Measurements from ENCODE around the gene MRPL39.

MRPL39 gene

DNA sequence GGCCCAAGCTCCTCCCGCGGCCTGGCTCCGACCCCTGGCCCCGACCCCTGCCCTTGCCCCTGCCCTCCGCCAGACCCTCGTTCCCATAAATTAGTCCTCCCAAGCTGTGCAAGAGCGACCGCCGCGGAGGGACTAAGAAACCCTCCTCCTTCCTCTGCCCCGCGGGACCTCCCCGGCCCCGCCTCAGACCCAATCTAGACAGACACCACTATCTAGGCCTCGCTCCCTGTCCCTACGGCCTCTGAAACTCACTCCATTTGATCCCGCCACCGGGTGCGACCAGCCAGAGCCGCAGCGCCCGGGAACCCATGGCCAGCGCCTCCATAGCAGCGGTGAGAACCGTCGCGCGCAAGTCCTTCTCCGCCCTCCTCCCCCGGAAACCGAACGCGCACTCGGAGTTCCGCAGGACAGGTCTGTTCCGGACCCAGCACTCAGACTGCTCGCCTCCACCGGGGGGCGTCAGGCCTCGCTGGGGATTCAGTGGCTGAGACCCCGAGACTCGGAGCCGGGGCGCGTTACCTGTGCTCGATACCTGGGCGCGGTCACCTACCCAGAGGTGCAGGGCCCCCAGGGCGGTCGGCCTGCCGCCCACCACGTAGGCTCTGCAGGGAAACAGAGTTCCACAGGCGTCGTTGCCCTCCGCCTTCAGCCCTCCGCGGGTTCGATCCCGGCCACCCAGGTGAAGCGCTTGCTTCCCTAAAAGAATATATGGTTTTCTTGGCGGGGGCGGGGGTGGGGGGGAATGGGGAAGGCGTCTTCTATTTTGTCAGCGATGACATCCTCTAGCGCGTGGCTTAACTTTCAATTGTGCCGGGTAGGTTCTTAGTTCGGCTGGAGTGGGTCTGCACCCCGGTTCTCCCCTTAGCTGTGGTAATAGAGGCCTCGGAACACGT lies at the start of gene MRPL39:
Gene MRPL39 (minus strand): TSS at position 331 of the 893 bp plus-strand sequence. CDS start 6 bp downstream, at position 325.
- Histone ChIP-seq H3K36me3 (ENCODE audit: control insufficient read depth, insufficient read depth, low read length) (peaks cover 4% of the 10 kb centered on the region), H3K27me3 (replicated peaks; ENCODE audit: control insufficient read depth, insufficient read depth, low read length) (no peaks in the 10 kb centered on the region), H3K4me3 (replicated peaks; ENCODE audit: low read depth, low read length) (peak within 1 kb of the TSS; percentile 93)
- TF ChIP-seq, protein P1, sequence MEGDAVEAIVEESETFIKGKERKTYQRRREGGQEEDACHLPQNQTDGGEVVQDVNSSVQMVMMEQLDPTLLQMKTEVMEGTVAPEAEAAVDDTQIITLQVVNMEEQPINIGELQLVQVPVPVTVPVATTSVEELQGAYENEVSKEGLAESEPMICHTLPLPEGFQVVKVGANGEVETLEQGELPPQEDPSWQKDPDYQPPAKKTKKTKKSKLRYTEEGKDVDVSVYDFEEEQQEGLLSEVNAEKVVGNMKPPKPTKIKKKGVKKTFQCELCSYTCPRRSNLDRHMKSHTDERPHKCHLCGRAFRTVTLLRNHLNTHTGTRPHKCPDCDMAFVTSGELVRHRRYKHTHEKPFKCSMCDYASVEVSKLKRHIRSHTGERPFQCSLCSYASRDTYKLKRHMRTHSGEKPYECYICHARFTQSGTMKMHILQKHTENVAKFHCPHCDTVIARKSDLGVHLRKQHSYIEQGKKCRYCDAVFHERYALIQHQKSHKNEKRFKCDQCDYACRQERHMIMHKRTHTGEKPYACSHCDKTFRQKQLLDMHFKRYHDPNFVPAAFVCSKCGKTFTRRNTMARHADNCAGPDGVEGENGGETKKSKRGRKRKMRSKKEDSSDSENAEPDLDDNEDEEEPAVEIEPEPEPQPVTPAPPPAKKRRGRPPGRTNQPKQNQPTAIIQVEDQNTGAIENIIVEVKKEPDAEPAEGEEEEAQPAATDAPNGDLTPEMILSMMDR (IDR thresholded peaks at IDR 0.05; ENCODE audit: insufficient read depth, low read length, poor library complexity, severe bottlenecking) = peak; percentile 92
- peak; percentile 92 for DNase-seq (ENCODE audit: extremely low read depth, insufficient read length)

DNA sequence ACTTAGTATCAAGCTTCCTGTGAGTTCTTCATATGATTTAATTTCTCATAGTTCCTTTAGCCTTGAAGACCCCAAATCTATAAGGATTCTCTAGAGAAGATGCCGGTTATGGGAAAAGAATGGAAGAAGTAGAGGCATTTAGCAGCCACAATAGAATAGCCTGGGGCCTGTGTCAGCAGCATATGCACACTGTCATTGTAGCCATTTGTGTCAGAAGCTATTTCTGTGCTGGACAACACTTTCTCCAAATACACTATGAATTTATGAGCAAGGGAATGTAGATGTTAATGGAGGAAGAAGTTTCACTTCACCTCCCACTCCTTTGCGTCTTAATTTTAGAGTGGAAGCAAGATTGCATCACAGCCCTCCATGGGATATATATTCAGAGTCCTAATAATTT lies 49.1 kb upstream of the MRPL39 start:
- Histone ChIP-seq H3K27me3 (replicated peaks; ENCODE audit: control insufficient read depth, insufficient read depth, low read length) (no peaks in the 10 kb centered on the region), H3K36me3 (ENCODE audit: control insufficient read depth, insufficient read depth, low read length) (no peaks in the 10 kb centered on the region), H3K4me3 (replicated peaks; ENCODE audit: low read depth, low read length) (no peak overlapping the region)
- no peak for DNase-seq (ENCODE audit: extremely low read depth, insufficient read length)
- TF ChIP-seq, protein P1 (IDR thresholded peaks at IDR 0.05; ENCODE audit: insufficient read depth, low read length, poor library complexity, severe bottlenecking) = no peak

DNA sequence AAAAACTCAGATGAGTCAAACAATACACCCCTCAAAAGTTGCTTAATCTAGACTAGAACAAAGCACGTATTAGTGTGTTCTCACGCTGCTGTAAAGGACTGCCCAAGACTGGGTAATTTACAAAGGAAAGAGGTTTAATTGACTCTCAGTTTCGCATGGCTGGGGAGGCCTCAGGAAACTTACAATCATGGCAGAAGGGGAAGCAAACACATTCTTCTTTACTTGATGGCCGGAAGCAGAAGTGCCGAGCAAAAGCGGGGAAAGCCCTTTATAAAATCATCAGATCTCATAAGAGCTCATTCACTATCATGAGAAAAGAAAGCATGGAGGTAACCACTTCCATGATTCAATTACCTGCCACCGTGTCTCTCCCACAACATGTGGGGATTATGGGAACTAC lies 41.9 kb upstream of the MRPL39 start:
- TF ChIP-seq, protein P1 (IDR thresholded peaks at IDR 0.05; ENCODE audit: insufficient read depth, low read length, poor library complexity, severe bottlenecking) = no peak
- DNase-seq (ENCODE audit: extremely low read depth, insufficient read length) = no peak
- no peaks in the 10 kb centered on the region for H3K27me3 ChIP-seq (replicated peaks; ENCODE audit: control insufficient read depth, insufficient read depth, low read length)
- no peak overlapping the region for H3K4me3 ChIP-seq (replicated peaks; ENCODE audit: low read depth, low read length)
- H3K36me3 ChIP-seq (ENCODE audit: control insufficient read depth, insufficient read depth, low read length) = no peaks in the 10 kb centered on the region

DNA sequence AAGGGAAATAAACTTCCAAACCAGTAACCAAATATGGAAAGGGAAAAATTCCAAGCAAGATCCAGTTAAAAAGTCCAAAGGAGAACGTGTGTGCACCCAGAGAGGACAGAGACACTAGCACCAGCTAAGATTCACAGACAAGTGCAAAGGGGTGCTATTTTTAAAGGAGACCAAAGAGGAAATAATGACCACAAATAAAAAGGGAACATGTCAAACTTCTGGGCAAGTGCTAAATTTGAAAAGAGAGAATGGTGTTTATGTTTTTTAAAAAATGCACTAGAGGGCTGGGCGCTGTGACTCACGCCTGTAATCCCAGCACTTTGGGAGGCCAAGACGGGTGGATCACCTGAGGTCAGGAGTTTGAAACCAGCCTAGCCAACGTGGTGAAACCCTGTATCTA lies 40.4 kb upstream of the MRPL39 start:
- DNase-seq (ENCODE audit: extremely low read depth, insufficient read length) = no peak
- TF ChIP-seq, protein P1 (IDR thresholded peaks at IDR 0.05; ENCODE audit: insufficient read depth, low read length, poor library complexity, severe bottlenecking) = no peak
- Histone ChIP-seq H3K4me3 (replicated peaks; ENCODE audit: low read depth, low read length) (no peak overlapping the region), H3K36me3 (ENCODE audit: control insufficient read depth, insufficient read depth, low read length) (no peaks in the 10 kb centered on the region), H3K27me3 (replicated peaks; ENCODE audit: control insufficient read depth, insufficient read depth, low read length) (no peaks in the 10 kb centered on the region)

DNA sequence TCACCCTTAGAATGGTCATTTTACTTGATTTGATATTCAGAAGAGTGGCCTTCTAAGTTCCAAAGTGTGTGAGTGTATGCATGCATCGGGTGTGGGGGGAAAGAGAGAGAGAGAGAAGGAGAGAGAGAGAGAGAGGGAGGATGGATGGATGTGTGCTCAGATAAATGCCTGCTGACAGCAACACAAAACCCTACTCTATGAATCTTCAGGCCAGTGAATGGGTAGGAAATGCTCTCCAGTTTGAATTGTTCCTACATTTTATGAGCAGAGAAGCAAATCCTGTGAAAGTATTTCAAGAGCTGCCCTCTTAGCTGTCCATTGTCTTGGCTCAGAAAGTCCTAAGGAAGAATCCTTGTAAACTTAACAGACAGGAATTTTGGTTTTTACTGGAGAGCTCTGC lies 39.2 kb upstream of the MRPL39 start:
- Histone ChIP-seq H3K4me3 (replicated peaks; ENCODE audit: low read depth, low read length) (no peak overlapping the region), H3K27me3 (replicated peaks; ENCODE audit: control insufficient read depth, insufficient read depth, low read length) (no peaks in the 10 kb centered on the region), H3K36me3 (ENCODE audit: control insufficient read depth, insufficient read depth, low read length) (no peaks in the 10 kb centered on the region)
- DNase-seq (ENCODE audit: extremely low read depth, insufficient read length) = no peak
- TF ChIP-seq, protein P1 (IDR thresholded peaks at IDR 0.05; ENCODE audit: insufficient read depth, low read length, poor library complexity, severe bottlenecking) = no peak
